Hematopoietic multipotent progenitor cell treated with erythropoietin and hydrocortisone succinate and interleukin-3 and kit ligand, for 17 days (in vitro differentiated cells): ENCODE data around the gene TMEM164.

Source experiments
- DNase-seq: peaks from one replicate; pipeline ENCODE4 v3.0.0-alpha.2; 2015; ENCODE audit warnings: low spot score

Gene TMEM164

GRCh38 chrX:110167952-110168451 lies 165.1 kb downstream of the TMEM164 start:
- DNase-seq: peak; percentile 73

- DNase-seq: no peak
Observed at GRCh38 chrX:110168585-110168984, 165.7 kb downstream of the TMEM164 start.

- DNase-seq: no peak
Observed at GRCh38 chrX:110170029-110170428, 167.1 kb downstream of the TMEM164 start.

- DNase-seq: no peak
Observed at GRCh38 chrX:110171442-110171841, 168.5 kb downstream of the TMEM164 start.

GRCh38 chrX:110172215-110172614 lies 169.3 kb downstream of the TMEM164 start:
- no peak for DNase-seq

- DNase-seq: no peak
Observed at GRCh38 chrX:110173192-110174175, 170.6 kb downstream of the TMEM164 start.

GRCh38 chrX:110175146-110175545 lies 172.2 kb downstream of the TMEM164 start:
- DNase-seq: no peak

- peak; percentile 22 for DNase-seq
Observed at GRCh38 chrX:110175696-110176095, 172.8 kb downstream of the TMEM164 start.

GRCh38 chrX:110178179-110178865 lies 175.4 kb downstream of the TMEM164 start:
- peak; percentile 87 for DNase-seq

- no peak for DNase-seq
Observed at GRCh38 chrX:110180176-110180927, 177.4 kb downstream of the TMEM164 start.

- DNase-seq: no peak
Observed at GRCh38 chrX:110180928-110181310, 178.0 kb downstream of the TMEM164 start.

GRCh38 chrX:110181459-110182137 lies 178.7 kb downstream of the TMEM164 start:
- no peak for DNase-seq

- no peak for DNase-seq
Observed at GRCh38 chrX:110182362-110182761, 179.4 kb downstream of the TMEM164 start.

- no peak for DNase-seq
Observed at GRCh38 chrX:110182865-110183264, 180.0 kb downstream of the TMEM164 start.

GRCh38 chrX:110183314-110183713 lies 180.4 kb downstream of the TMEM164 start:
- no peak for DNase-seq

- no peak for DNase-seq
Observed at GRCh38 chrX:110188701-110189558, 186.0 kb downstream of the TMEM164 start.

- DNase-seq: no peak
Observed at GRCh38 chrX:110192516-110192915, 189.6 kb downstream of the TMEM164 start.

- no peak for DNase-seq
Observed at GRCh38 chrX:110194977-110195376, 192.1 kb downstream of the TMEM164 start.

- DNase-seq: no peak
Observed at GRCh38 chrX:110201799-110202198, 198.9 kb downstream of the TMEM164 start.

- DNase-seq: no peak
Observed at GRCh38 chrX:110204986-110205385, 202.1 kb downstream of the TMEM164 start.

- DNase-seq: no peak
Observed at GRCh38 chrX:110208092-110208491, 205.2 kb downstream of the TMEM164 start.
